Lower lobe of right lung (tissue), 2 donors: ENCODE measurements around the gene TAC4. TPM values are rescaled to one million over a fixed set of nuclear protein-coding genes. Genes with fewer than 3 reads are reported as not detected.
A peak's percentile ranks its signal among the peaks of the same experiment; 100 is the strongest.

Source experiments
- ATAC-seq, 2 donors: fragments of 200-7000 bp; cut with Tn5 transposase; one replicate each; pipeline ENCODE4 v1.9.1; 2020 to 2022; ENCODE audit warnings: mild to moderate bottlenecking in 2 of 2, moderate library complexity in 2 of 2
- DNase-seq: peaks from one replicate; pipeline ENCODE4 v3.0.0-alpha.2; 2020
- H3K27ac ChIP-seq: fragments of 200-600 bp; one replicate; pipeline ENCODE4 v1.8.0; 2022
- H3K27me3 ChIP-seq: fragments of 200-600 bp; one replicate; pipeline ENCODE4 v1.8.0; 2022; ENCODE audit warnings: low read depth
- H3K36me3 ChIP-seq: fragments of 200-600 bp; one replicate; pipeline ENCODE4 v1.8.0; 2022; ENCODE audit warnings: mild to moderate bottlenecking
- H3K4me1 ChIP-seq: fragments of 200-600 bp; one replicate; pipeline ENCODE4 v1.8.0; 2022
- H3K4me3 ChIP-seq: fragments of 200-600 bp; one replicate; pipeline ENCODE4 v1.8.0; 2022; ENCODE audit warnings: mild to moderate bottlenecking
- H3K9me3 ChIP-seq: fragments of 200-600 bp; one replicate; pipeline ENCODE4 v1.8.0; 2022
- CTCF ChIP-seq: fragments of 200-600 bp; IDR thresholded peaks from one replicate; pipeline ENCODE4 v1.8.0; 2022; ENCODE audit warnings: antibody characterized with exemption, mild to moderate bottlenecking
- intact Hi-C: fragments of 100-400 bp; cut with DNase I; formaldehyde crosslinking; loops from one replicate; pipeline ENCODE4 v1.11.0; 2022
- total RNA-seq: library from RNA; stranded (reverse); fragmentation: NEBNext Ultra II Directional; extraction: Animal tissue kit (Norgen Biotek cat#: 25700); gene quantifications from one replicate; pipeline ENCODE4 v1.2.1, GENCODE V29; 2021
- donor health status: DM: no; HTN: yes; CAD: no; lungs with severe emphysema.

TAC4 gene
- total RNA-seq, 1 donor from 2014 or later = not detected

GRCh38 chr17:49819651-49820050, 28.2 kb downstream of the TAC4 start:
- Histone ChIP-seq H3K9me3 (no peaks in the 10 kb centered on the region), H3K27me3 (no peaks in the 10 kb centered on the region), H3K4me1 (peaks cover 54% of the 10 kb centered on the region), H3K27ac (no peak overlapping the region), H3K4me3 (no peak overlapping the region), H3K36me3 (peaks cover 97% of the 10 kb centered on the region)
- no peak for TF ChIP-seq CTCF
- DNase-seq (no peak), ATAC-seq (no peak)
- intact Hi-C loops = no loop called here

DNA sequence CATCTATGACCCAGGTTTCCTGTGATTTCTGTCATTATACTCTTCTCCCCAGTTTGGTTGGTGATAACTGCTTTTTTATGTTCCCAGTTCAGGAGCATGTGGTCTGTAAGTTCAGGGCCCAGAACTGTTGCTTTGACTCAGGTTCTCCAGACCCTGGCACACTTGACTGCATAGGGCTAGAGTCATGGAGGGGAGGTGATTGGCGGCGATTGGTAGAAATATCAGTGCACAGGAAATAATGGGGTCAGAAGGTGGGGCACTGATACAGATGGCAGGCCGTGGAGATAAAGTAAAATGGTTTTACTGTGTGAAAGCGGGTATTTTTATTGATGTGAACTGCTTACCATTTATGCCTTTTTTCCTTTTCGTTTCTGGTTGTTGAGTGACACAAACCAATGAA, 28.7 kb downstream of the TAC4 start:
- Histone ChIP-seq H3K27me3 (no peaks in the 10 kb centered on the region), H3K4me1 (peaks cover 55% of the 10 kb centered on the region), H3K9me3 (no peaks in the 10 kb centered on the region), H3K36me3 (peaks cover 97% of the 10 kb centered on the region), H3K4me3 (no peak overlapping the region), H3K27ac (no peak overlapping the region)
- ATAC-seq (no peak), DNase-seq (no peak)
- TF ChIP-seq CTCF = no peak
- intact Hi-C loops = no loop called here

DNA sequence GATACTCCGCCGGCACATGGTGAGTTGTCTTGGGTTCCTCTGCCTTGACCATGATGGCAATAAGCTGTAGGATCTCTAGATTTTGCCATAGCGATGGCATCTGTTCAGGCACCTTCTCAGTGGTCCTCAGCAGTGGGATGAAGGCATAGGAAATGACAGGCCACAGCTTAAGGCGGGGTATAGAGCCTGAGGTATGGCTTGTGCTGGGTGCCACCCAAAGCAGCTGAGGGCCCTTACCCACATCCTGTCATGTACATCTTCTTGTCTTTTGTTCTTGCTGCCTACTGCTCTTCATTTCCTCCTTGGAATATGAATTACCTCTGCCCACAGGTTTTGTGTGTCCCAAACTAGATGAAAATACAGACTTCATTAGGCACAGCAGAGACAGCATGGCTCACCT, 29.9 kb downstream of the TAC4 start:
- ATAC-seq (peak in 1 of 2 donors; percentile 60), DNase-seq (no peak)
- no peak overlapping the region for H3K4me3 ChIP-seq
- intact Hi-C loops = no loop called here
- TF ChIP-seq CTCF = no peak
- H3K36me3 ChIP-seq = peaks cover 97% of the 10 kb centered on the region
- H3K4me1 ChIP-seq = peaks cover 54% of the 10 kb centered on the region
- H3K27ac ChIP-seq = no peak overlapping the region
- H3K27me3 ChIP-seq = no peaks in the 10 kb centered on the region
- no peaks in the 10 kb centered on the region for H3K9me3 ChIP-seq

GRCh38 chr17:49815761-49816281, 32.0 kb downstream of the TAC4 start:
- Histone ChIP-seq H3K9me3 (no peaks in the 10 kb centered on the region), H3K36me3 (peaks cover 97% of the 10 kb centered on the region), H3K27me3 (no peaks in the 10 kb centered on the region), H3K4me3 (no peak overlapping the region), H3K4me1 (peaks cover 38% of the 10 kb centered on the region), H3K27ac (peak overlapping the region; percentile 2)
- DNase-seq (no peak), ATAC-seq (peak; percentile 62 to 83)
- intact Hi-C loops = no loop called here
- TF ChIP-seq CTCF = no peak

DNA sequence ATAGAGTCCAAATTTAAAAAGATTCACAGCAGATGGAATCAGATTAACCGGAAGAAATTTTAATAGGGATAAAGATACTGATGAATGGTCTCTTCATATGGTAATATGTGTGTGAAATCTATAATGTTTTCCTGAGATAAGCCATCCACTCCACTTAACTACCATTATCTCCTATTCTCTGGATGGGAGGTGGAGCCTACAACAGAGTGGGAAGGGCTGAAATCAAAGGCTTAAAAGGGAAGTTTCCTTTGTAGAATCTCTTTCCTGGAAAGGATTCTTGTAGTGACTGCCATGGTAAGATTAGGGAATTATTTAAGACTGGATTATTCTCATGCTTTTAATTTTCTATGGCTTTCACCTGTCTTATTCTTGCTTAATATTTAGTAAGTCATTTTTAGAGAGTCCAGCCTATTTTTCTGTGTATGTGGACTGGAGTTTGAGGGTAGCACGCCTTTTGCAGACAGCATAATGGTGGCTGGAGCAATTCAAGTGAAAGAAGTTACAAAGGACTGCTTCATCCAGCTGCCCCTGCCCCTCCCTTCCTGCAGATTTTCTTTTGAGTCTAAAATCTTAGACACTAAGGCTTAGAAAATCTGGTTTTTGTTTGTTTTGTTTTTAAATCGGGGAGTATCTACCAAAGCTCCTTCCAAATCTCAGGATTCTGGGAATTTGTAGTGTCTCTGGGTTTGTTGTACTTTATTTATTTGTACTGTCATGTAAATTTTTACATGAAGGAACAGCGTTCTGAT, 32.9 kb downstream of the TAC4 start:
- H3K27ac ChIP-seq = peak overlapping the region; percentile 2
- H3K36me3 ChIP-seq = peaks cover 97% of the 10 kb centered on the region

More for the DNA sequence above, 32.9 kb downstream of the TAC4 start:
- no peak for TF ChIP-seq CTCF
- ATAC-seq = no peak
- intact Hi-C loops = no loop called here
- no peak for DNase-seq
- H3K27me3 ChIP-seq = no peaks in the 10 kb centered on the region
- peaks cover 29% of the 10 kb centered on the region for H3K4me1 ChIP-seq
- no peaks in the 10 kb centered on the region for H3K9me3 ChIP-seq
- H3K4me3 ChIP-seq = no peak overlapping the region
